ENCODE measurements around the gene LRRC10B.

The LRRC10B gene

GRCh38 chr11:61480261-61480993, 28.1 kb upstream of the LRRC10B start:
- no peak for TF ChIP-seq CTCF (IDR thresholded peaks at IDR 0.05; ENCODE audit: borderline replicate concordance, control extremely low read depth, extremely low read depth, insufficient read depth, missing control alignments)
- in situ Hi-C loops (cut with MboI; ENCODE audit: low sequenced_read_pairs, unreplicated experiment) = no loop called here
- no peak for DNase-seq (ENCODE audit: low spot score)

DNA sequence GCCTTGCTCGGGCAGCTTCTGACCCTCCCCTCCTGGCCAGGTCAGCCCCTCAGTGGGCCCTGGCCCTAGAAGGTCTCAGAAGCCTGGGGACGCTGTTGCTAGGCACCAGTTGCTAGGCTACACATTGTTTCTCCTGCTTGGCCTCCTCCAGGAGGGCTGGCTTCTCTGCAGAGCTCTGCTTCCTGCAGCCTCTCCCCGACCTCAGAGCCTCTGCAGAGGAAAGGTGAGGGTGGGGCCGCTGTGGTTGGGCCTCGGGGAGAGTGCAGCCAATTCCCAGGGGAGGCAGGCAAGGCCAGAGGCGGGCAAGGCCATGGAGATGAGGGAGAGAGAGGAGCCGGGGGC, 27.6 kb upstream of the LRRC10B start:
- no peak for TF ChIP-seq CTCF (IDR thresholded peaks at IDR 0.05; ENCODE audit: borderline replicate concordance, control extremely low read depth, extremely low read depth, insufficient read depth, missing control alignments)
- in situ Hi-C loops (cut with MboI; ENCODE audit: low sequenced_read_pairs, unreplicated experiment) = no loop called here
- DNase-seq (ENCODE audit: low spot score) = no peak

- no peak for DNase-seq (ENCODE audit: low spot score)
- in situ Hi-C loops (cut with MboI; ENCODE audit: low sequenced_read_pairs, unreplicated experiment) = no loop called here
- TF ChIP-seq CTCF (IDR thresholded peaks at IDR 0.05; ENCODE audit: borderline replicate concordance, control extremely low read depth, extremely low read depth, insufficient read depth, missing control alignments) = no peak
These were observed 26.7 kb upstream of the LRRC10B start for GRCh38 chr11:61481806-61482205.

GRCh38 chr11:61482513-61482912, 26.0 kb upstream of the LRRC10B start:
- in situ Hi-C loops (cut with MboI; ENCODE audit: low sequenced_read_pairs, unreplicated experiment) = no loop called here
- peak; percentile 75 for DNase-seq (ENCODE audit: low spot score)
- TF ChIP-seq CTCF (IDR thresholded peaks at IDR 0.05; ENCODE audit: borderline replicate concordance, control extremely low read depth, extremely low read depth, insufficient read depth, missing control alignments) = peak; percentile 52

- in situ Hi-C loops (cut with MboI; ENCODE audit: low sequenced_read_pairs, unreplicated experiment) = no loop called here
These were observed 24.0 kb upstream of the LRRC10B start for GRCh38 chr11:61484541-61484940.

DNA sequence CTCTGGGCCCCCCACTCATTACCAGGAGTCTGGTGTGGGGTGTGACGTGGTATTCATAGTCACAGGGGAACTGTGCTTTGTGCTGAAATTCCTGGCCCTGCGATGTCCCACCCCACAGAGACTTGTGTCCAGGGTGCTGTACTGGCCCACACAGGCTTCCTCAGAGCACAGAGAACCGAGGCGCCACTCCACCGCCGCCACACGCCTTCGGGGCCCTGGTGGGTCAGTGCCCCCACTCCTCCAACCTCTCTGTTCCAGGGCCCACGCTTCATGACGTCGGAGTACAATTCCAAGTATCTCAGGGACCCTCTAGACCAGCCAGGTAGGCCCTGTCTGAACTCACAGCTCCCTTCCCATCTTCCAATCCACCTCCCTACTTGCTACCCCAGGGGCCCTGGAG, 23.5 kb upstream of the LRRC10B start:
- TF ChIP-seq CTCF (IDR thresholded peaks at IDR 0.05; ENCODE audit: borderline replicate concordance, control extremely low read depth, extremely low read depth, insufficient read depth, missing control alignments) = no peak
- no peak for DNase-seq (ENCODE audit: low spot score)
- in situ Hi-C loops (cut with MboI; ENCODE audit: low sequenced_read_pairs, unreplicated experiment) = no loop called here

More at GRCh38 chr11:61484541-61484940, 24.0 kb upstream of the LRRC10B start:
- DNase-seq (ENCODE audit: low spot score) = no peak
- TF ChIP-seq CTCF (IDR thresholded peaks at IDR 0.05; ENCODE audit: borderline replicate concordance, control extremely low read depth, extremely low read depth, insufficient read depth, missing control alignments) = no peak
